HG03097 (cell line): ENCODE data around the gene VPS35L.
"Not testable (repeated sequence)": the region's sequence is repeated elsewhere in the genome, so short reads cannot be mapped to it uniquely, and the experiment has no call there.

ENCODE experiments used
- ATAC-seq: cut with Tn5 transposase; IDR thresholded peaks from one replicate; pipeline ENCODE4 v1.9.1; 2021; ENCODE audit not compliant: unreplicated experiment, low FRiP score

The VPS35L gene

DNA sequence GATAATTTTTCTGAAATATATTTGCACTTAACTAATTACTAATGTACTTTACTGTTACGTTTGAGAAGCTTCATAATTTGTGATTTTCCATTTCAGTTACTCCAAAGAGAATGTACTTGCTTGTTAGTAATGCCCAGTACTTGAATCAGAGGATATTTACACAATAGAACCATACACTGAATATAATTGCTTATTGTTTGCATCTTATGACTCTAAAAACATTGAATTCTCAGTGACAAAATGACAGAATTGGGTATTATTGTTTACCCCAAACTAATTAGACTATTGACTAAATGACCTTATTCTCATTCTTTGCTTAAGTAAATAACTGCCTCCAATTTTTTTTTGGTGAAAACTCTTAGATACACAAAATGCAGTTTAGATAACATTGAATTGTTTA lies 22.9 kb upstream of the VPS35L start:
- ATAC-seq, result no peak

DNA sequence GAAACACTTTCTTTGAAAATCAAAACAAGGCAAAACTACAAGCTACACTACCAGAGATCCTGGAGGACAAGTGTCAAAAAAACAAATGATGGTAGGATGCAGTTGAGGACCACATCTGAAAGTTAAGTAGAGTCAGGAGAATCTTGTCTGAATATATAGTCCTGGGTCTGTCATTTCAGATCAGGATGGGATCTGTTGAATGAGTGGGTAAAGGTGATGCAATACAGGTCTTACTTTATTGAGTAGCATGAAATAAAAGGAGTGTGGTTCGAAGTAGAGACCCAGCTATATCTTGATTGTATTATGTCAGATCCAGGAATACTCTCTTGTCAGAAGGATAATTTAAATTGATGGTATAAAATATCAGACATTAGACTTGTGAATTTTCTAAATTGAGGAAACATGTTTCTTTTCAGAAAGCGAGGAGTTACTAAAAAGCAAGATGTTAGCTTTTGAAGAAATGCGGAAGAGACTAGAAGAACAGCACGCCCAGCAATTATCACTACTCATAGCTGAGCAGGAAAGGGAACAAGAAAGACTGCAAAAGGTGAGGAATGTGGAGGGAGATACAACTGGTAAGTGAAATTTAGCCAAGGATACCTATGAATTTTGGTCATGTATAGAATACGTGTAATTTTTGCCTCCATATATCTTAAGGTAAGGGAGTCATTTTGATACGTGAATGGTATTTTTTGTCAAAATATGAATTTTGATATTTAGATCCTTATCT lies 15.1 kb upstream of the VPS35L start:
- no peak for ATAC-seq

DNA sequence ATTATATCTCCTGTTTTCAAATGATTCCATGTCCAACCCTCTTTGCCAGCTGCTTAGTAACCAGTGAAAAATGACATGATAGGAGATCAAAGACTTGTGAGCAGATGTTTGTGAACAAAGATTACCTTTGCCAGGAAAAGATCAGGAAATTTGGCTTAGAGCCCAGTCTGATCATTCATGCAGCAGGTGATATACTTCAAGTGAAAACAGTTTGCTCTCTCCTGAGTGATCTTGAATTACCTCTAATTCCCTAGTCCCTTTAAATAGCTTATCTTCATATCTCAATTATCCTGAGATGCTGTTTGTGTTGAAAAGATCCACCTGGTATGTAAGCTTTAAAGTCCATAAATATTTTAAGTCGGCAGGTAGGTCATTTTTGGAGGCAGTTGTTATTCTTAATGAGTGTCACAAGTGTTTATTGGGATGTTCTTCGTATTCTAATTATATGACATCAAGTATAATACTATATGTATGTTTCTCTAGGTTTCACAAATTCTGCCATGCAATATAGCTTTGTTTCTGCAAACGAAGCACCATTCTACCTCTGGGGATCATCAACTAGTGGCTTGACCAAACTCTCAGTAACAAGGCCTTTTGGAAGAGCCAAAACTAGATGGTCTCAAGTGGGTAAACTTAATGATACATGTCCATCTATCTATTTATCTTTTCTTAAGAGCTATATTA lies 13.2 kb upstream of the VPS35L start:
- no peak for ATAC-seq

DNA sequence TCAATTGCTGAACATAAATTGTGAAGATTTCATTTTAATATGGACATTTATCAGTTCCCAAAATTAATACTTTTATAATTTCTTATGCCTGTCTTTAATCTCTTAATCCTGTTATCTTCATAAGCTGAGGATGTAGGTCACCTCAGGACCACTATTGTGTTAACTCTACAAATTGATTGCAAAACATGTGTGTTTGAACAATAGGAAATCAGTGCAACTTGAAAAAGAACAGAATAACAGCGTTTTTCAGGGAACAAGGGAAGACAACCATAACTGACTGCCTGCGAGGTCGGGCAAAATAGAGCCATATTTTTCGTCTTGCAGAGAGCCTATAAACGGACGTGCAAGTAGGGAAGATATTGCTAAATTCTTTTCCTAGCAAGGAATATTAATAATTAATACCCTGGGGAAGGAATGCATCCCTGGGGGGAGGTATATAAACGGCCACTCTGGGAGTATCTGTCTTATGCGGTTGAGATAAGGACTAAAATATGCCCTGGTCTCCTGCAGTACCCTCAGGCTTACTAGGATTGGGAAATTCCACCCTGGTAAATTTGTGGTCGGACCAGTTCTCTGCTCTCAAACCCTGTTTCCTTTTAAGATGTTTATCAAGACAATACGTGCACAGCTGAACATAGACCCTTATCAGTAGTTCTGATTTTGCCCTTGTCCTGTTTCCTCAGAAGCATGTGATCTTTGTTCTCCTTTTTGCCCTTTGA lies 12.1 kb upstream of the VPS35L start:
- ATAC-seq, result not testable (repeated sequence)

DNA sequence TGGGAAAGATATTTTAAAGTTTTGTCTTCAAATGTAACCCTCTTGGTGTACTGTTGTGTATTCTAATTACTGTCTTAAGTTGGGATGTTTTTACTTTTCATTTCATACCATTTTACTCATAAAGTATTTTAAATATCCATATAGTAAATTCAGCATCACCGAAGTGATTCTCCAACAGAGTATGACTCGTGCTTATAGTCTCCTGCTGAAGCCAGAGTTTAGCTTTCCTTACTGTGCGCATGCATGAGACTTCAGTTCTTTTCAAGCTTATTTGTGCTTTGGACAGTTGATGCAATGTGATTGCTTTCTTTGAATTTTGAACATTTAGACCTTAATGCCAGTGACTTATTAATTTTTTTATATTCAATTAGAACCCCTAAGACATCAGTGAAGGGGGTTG lies 7.4 kb upstream of the VPS35L start:
- no peak for ATAC-seq

DNA sequence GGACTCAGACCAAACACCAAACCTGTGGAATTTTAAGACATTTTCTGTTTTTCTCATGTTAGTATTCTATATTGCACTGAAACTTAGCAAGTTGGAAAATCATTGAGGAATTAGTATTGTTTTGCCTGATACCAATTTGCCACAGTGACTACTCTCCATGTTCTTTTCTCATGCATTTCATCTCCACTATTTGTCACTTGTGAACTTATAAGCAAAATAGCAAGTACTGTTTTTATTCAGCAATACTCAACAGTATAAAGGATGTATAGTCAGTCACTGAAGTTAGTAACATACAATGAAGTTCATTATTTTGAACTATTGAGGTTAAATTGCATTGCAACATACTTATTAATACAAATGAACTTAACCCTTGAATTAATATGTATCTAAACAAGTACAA lies 5.8 kb upstream of the VPS35L start:
- no peak for ATAC-seq

DNA sequence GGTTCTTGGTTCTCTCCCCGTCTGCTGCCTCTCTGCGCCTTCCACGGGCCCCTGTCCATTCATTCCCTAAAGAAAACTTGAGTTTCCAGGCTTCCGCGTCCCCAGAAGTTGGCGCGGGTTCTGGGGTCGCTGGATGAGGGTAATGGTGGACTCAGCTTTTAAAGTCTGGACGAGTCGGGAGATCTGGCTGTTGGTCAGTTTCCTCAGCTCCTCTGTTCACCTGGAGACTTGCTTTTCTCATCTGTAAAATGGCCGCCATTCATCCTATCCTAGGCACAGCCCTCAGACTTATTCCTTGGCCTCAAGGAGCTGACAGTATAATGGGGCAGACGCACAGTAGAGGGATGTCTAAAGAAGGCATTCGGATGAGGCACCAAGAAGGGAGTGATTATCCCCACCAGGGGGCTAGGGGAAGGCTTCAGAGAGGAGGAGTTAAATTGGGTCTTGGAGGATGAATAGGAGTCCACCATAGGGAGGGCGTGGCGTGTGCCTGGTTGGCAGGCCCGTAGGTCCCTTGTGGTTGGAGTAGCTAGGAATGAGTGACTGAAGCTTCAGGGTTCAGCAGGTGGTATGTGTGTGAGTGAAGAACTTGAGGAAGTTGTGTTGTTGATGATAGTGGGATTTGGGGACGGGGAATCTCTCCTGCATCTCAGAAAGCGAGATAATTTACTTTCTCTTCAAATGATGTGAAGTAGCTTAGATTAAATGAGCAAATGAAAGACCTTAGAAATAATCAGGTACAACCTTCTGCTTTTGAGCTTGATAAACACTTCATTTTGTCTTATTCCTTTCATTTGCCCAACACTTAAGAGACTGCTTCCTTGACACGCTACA lies 652 bp downstream of the VPS35L start:
- ATAC-seq, result no peak

DNA sequence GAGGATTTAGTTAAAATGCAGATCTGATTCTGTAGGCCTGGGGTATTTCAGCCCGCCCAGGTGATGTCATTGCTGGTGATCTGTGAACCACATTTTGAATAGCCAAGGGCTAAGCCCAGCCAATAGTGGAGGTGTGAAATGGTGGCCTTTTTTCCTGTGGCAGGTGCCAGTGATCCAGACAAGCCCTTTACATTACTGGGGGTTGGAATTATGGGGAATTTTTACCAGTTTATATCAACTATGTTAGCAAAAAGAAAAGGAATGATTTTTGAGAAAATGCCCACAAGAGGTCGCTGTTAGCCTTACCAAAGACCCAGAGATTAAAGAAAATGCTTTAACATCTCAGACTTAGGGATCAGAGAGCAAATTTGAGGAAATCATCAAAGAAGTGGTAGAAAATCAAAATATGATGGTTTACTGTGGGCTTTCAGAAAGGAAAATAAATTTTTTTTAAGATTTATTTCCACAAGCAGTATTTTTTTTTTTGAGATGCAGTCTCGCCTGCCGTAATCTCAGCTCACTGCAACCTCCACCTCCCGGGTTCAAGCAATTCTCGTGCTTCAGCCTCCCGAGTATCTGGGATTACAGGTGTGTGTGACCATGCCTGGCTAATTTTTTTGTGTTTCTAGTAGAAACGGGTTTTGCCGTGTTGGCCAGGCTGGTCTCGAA lies 3.9 kb downstream of the VPS35L start:
- no peak for ATAC-seq

DNA sequence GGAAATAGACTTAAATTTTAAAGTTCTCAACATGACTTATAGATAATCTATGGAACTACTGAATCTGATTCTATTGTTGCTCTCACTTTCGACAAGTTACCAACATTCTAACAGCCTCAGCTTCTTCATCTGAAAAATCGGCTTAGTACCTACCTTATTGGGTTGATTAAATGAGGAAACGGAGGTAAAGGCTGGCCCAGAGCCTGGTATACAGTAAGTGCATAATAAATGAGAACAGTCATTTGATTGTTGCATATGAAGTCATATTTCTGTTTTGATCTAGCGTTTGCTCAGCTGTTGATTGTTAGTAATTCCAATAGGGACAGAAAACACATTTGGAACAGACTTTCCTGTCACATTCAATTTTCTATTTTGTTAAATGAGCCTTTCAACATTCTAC lies 4.6 kb downstream of the VPS35L start:
- ATAC-seq, result no peak

DNA sequence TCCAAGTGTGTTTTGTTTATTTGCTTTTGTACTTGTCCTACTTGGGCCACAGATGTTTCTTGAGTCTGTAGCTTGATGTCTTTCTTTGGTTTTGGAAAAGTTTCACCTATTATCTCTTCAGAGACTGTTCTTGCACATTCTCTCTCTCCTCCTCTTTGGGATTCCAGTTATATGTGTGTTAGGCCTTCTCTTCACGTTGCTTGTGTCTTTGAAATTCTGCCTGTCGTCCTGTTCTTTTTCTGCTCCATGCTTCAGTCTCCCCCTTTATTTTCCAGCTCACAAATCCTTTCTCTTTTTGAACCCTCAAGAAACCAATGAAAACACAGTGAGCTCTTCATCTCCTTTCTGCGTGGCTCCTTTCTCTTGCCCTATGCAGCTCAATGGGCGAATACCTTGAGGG lies 7.9 kb downstream of the VPS35L start:
- ATAC-seq, result no peak

DNA sequence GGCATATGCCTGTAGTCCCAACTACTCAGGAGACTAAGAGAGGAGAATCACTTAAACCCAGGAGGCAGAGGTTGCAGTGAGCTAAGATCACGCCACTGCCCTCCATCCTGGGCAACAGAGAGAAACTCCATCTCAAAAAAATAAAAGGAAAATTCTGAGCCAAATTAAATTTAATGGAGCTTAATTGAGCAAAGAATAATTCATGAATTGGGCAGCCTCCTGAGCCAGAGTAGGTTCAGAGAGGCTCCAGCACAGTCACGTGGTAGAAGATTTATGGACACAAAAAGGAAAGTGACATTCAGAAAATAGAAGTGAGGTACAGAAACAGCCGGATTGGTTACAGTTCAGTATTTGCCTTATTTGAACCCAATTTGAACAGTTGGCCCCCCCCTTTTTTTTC lies 10.9 kb downstream of the VPS35L start:
- no peak for ATAC-seq

DNA sequence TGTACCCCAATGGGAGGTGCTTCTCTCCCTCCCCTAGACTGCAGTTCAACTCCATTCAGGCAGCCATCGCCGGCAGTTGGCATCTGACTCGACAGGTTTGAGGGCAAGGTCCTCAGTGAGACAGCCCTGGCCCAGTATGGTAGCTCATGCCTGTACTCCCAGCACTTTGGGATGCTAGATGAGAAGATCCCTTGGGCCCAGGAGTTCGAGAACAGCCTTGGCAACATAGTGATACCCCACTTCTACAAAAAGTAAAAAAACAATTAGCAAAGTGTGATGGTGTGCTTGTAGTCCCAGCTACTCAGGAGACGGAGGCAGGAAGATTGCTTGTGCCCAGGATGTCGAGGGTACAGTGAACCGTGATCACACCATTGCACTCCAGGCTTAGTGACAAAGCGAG lies 12.1 kb downstream of the VPS35L start:
- ATAC-seq, result no peak

DNA sequence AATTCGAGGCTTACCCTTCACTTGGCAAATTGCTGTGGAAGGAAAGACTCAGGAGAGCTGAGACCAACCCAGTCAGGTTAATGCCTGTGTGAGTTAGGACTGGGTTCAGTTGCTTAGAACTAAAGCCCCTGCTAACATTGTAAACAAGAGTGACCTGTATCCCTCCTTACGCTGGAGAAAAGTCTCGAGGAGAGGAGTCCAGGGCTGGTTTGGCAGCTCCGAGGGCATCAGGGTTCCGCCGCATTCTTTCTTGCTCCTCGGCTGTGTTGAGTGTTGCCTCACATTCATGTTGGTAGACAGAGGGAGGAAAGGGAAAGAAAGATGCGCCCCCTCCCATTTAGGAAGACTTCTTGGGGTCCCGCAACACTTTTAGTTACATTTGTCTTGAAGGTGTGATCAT lies 18.5 kb downstream of the VPS35L start:
- no peak for ATAC-seq

DNA sequence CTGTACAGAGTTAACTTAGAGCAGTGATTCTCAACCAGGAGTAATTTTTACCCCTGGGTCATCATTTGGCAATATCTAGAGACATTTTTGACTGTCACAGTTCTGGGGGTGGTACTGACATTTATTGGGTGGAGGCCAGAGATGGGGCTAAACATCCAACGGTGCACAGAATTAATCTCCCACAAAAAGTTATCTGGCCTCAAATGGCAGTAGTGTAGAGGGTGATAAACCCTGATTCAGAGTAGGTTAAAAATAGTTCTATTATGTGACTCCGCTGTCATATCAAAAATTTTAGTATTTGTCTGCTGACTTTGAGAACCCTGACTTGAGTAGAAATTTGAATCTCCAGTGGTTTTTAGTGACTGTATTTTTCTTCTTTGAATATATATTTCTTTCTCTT lies 19.1 kb downstream of the VPS35L start:
- no peak for ATAC-seq

DNA sequence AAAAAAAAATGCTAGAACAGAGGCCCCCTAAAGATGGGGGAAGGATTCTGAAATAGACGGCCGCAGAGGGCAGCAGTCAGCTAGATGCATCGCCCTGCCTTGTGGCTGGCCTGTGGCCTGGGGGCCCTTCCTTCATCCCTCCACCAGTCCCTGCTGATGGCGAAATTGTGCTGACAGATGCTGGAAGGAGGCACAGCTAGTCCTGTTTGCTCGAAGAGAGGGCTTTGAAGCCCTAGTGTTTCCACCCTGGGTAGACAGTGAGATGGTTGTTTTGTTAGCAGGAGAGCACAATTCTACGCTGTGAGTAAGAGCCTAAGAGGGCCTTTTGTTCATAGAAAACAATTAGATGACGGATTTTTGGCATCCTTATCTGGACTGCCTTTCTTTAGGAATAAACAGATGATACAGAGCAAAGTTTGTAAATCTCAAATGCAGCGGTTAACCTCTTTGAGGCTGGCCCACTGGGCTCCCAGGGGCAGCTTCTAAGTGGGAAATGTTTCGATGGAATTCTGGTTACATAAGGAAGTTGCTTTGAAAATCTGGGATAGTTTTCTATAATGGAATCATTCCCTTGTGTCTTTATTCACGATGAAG lies 23.0 kb downstream of the VPS35L start:
- ATAC-seq, result no peak

DNA sequence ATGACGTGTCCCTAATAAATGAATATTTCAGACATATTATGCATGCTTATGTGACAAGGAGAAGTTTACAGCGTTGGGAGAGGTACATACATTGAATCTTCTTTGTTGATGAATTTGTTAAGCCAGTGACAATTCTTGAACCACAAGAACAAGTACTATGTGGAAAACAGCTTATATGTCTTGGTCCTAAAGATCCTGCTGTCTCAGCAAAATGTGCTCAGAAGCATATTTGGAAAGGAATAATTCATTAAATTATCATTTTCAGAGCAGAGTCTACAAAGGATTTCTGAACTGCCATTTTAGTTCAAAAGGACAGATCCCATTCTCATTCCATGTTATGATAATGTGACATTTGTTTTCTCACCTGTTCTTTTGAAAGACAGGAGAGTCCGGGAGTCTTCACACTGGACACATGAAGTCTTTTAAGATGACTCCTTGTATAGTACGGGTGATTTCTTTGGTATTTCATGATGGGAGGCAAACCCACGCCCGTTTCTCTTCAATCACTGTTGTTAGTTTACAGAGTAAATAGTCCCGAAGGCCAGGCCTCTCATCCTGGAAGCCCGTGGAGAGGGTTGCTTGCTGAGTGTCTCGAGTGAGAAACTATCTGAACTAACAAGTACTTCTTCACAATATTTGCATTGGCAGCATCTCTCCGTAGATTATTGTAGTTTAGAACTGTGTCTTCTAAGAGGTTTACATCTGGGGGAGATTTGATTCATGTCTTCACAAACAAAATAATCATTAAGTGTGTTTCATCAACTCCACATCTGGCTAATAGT lies 26.7 kb downstream of the VPS35L start:
- no peak for ATAC-seq

DNA sequence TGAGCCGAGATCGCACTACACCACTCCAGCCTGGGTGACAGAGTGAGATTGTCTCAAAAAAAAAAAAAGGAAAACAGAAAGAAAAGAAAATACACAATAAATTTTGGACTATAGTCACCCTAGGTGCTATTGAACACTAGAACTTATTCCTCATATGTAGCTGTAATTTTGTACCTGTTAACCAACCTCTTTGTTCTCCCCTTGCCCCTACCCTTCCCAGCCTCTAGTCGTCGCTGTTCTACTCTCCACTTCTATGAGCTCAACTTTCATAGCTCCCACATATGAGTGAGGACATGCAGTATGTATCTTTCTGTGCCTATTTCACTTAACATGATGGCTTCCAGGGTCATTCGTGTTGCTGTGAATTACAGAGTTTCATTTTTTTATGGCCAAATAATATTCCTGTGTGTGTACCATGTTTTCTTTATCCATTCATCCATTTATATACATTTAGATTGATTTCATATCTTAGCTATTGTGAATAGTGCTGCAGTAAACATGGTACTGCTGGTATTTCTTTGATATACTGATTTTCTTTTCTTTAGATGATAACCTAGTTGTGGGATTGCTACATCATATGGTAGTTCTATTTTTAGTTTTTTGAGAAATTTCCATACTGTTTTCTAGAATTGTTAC lies 28.3 kb downstream of the VPS35L start:
- no peak for ATAC-seq

DNA sequence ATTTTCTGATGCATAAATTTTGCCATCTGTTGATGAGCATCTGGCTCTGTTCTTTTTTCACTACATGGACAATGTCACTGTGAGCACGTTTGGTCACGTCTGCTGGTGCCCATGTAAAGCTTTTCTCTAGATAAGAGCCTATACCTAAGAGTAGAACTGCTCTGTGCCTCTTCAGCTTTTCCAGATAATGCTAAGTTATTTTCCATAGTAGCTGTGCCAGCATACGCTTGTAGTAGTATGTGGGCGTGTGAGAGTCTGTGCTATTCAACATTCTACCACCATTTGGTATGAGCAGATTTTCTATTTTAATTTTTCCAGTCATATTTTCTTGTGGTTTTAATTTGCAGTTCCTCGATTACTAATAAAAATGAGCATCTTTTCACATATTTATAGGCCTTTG lies 33.2 kb downstream of the VPS35L start:
- ATAC-seq, result no peak

DNA sequence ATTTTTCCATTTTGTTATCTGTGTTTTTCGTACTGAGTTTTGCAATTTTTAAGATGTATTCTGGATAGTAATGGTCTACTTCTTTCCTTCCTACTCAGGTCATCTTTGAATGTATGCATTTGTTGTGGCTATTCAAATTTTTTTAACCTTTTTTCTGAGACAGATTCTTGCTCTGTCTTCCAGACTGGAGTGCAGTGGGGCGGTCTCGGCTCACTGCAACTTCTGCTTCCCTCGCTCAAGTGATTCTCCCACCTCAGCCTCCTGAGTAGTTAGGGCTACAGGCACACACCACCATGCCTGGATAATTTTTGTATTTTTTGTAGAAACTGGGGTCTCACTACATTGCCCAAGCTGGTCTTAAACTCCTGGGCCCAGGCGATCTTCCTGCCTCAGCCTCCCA lies 33.6 kb downstream of the VPS35L start:
- no peak for ATAC-seq
